Colonic mucosa (tissue), 4 donors: ENCODE measurements around the gene MRPS27. TPM values are rescaled to one million over a fixed set of nuclear protein-coding genes. Genes with fewer than 3 reads are reported as not detected.

Experiments used
- DNase-seq: peaks from one replicate; pipeline ENCODE4 v3.0.0-alpha.2; 2020
- H3K27ac ChIP-seq: fragments of 200-600 bp; one replicate; pipeline ENCODE4 v1.8.0; 2021
- H3K27me3 ChIP-seq: fragments of 200-600 bp; one replicate; pipeline ENCODE4 v1.8.0; 2021
- H3K36me3 ChIP-seq: fragments of 200-600 bp; one replicate; pipeline ENCODE4 v1.8.0; 2021
- H3K4me1 ChIP-seq: fragments of 200-600 bp; one replicate; pipeline ENCODE4 v1.8.0; 2021; ENCODE audit warnings: mild to moderate bottlenecking
- H3K4me3 ChIP-seq: fragments of 200-600 bp; one replicate; pipeline ENCODE4 v1.8.0; 2021
- H3K9ac ChIP-seq, 2 donors: one replicate each; pipeline ENCODE4 v1.7.0; 2013; ENCODE audit warnings: control low read depth in 2 of 2, low read depth in 2 of 2, low read length in 2 of 2
- H3K9me3 ChIP-seq: fragments of 200-600 bp; one replicate; pipeline ENCODE4 v1.8.0; 2021
- intact Hi-C: fragments of 100-400 bp; cut with DNase I; formaldehyde crosslinking; loops from one replicate; pipeline ENCODE4 v1.14.1; 2022
- total RNA-seq, 2 donors: library from RNA; stranded (reverse); fragmentation: NEBNext Ultra II Directional in 1 of 2; extraction: Animal tissue kit (Norgen Biotek cat#: 25700) in 1 of 2; gene quantifications; one replicate each; pipeline ENCODE4 v1.2.1, GENCODE V29; 2021
- TF ChIP-seq, protein P1 (sequence below): fragments of 200-600 bp; IDR thresholded peaks from one replicate; pipeline ENCODE4 v1.8.0; 2022; ENCODE audit warnings: antibody characterized with exemption, mild to moderate bottlenecking
- donor health status: healthy.
- donor health status: DM: no; HTN: no; CAD: no.
- donor health status: DM: no; HTN: no; CAD: no.

Gene MRPS27
- total RNA-seq, 2 donors from 2014 or later: 46.3 to 56.6 TPM

DNA sequence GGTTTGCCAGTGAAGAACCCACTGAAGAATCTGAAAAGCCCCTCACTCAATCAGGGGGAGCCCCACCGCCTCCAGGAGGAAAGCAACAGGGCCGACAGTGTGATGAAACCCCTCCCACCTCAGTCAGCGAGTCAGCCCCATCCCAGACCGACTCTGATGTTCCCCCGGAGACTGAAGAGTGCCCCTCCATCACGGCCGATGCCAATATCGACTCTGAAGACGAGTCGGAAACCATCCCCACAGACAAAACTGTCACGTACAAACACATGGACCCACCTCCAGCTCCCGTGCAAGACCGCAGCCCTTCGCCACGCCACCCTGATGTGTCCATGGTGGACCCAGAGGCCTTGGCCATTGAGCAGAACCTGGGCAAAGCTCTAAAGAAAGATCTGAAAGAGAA is 120.4 kb downstream of the MRPS27 start:
- H3K36me3 ChIP-seq: no peaks in the 10 kb centered on the region
- no peak overlapping the region for H3K4me3 ChIP-seq
- H3K27me3 ChIP-seq: no peaks in the 10 kb centered on the region
- no peak overlapping the region for H3K9ac ChIP-seq
- intact Hi-C loops: no loop called here
- H3K9me3 ChIP-seq: no peaks in the 10 kb centered on the region
- TF ChIP-seq, protein P1, sequence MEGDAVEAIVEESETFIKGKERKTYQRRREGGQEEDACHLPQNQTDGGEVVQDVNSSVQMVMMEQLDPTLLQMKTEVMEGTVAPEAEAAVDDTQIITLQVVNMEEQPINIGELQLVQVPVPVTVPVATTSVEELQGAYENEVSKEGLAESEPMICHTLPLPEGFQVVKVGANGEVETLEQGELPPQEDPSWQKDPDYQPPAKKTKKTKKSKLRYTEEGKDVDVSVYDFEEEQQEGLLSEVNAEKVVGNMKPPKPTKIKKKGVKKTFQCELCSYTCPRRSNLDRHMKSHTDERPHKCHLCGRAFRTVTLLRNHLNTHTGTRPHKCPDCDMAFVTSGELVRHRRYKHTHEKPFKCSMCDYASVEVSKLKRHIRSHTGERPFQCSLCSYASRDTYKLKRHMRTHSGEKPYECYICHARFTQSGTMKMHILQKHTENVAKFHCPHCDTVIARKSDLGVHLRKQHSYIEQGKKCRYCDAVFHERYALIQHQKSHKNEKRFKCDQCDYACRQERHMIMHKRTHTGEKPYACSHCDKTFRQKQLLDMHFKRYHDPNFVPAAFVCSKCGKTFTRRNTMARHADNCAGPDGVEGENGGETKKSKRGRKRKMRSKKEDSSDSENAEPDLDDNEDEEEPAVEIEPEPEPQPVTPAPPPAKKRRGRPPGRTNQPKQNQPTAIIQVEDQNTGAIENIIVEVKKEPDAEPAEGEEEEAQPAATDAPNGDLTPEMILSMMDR: no peak
- no peak overlapping the region for H3K27ac ChIP-seq
- DNase-seq: no peak
- no peaks in the 10 kb centered on the region for H3K4me1 ChIP-seq

GRCh38 chr5:72197393-72197792 is 122.6 kb downstream of the MRPS27 start:
- Histone ChIP-seq H3K27ac (no peak overlapping the region), H3K27me3 (no peaks in the 10 kb centered on the region), H3K36me3 (no peaks in the 10 kb centered on the region), H3K9me3 (no peaks in the 10 kb centered on the region), H3K4me1 (no peaks in the 10 kb centered on the region), H3K4me3 (no peak overlapping the region), H3K9ac (no peak overlapping the region)
- DNase-seq: no peak
- intact Hi-C loops: no loop called here
- TF ChIP-seq, protein P1: no peak

GRCh38 chr5:72195581-72195980 is 124.5 kb downstream of the MRPS27 start:
- H3K4me3 ChIP-seq: no peak overlapping the region
- no peaks in the 10 kb centered on the region for H3K9me3 ChIP-seq
- H3K4me1 ChIP-seq: no peaks in the 10 kb centered on the region
- no peak for DNase-seq
- TF ChIP-seq, protein P1: no peak
- H3K36me3 ChIP-seq: no peaks in the 10 kb centered on the region
- H3K27me3 ChIP-seq: no peaks in the 10 kb centered on the region
- H3K9ac ChIP-seq: no peak overlapping the region
- H3K27ac ChIP-seq: no peak overlapping the region
- intact Hi-C loops: no loop called here

GRCh38 chr5:72194846-72195245 is 125.2 kb downstream of the MRPS27 start:
- Histone ChIP-seq H3K36me3 (no peaks in the 10 kb centered on the region), H3K27me3 (no peaks in the 10 kb centered on the region), H3K9ac (no peak overlapping the region), H3K4me3 (no peak overlapping the region), H3K9me3 (no peaks in the 10 kb centered on the region), H3K4me1 (no peaks in the 10 kb centered on the region), H3K27ac (no peak overlapping the region)
- intact Hi-C loops: no loop called here
- no peak for DNase-seq
- TF ChIP-seq, protein P1: no peak

GRCh38 chr5:72191404-72191803 is 128.6 kb downstream of the MRPS27 start:
- TF ChIP-seq, protein P1: no peak
- Histone ChIP-seq H3K36me3 (no peaks in the 10 kb centered on the region), H3K4me3 (no peak overlapping the region), H3K4me1 (no peaks in the 10 kb centered on the region), H3K9ac (no peak overlapping the region), H3K9me3 (no peaks in the 10 kb centered on the region), H3K27ac (no peak overlapping the region), H3K27me3 (no peaks in the 10 kb centered on the region)
- no peak for DNase-seq
- intact Hi-C loops: no loop called here

GRCh38 chr5:72189146-72189545 is 130.9 kb downstream of the MRPS27 start:
- no peaks in the 10 kb centered on the region for H3K36me3 ChIP-seq
- no peak for DNase-seq
- H3K9ac ChIP-seq: no peak overlapping the region
- intact Hi-C loops: no loop called here
- H3K9me3 ChIP-seq: no peaks in the 10 kb centered on the region
- H3K4me3 ChIP-seq: no peak overlapping the region
- TF ChIP-seq, protein P1: no peak
- H3K4me1 ChIP-seq: no peaks in the 10 kb centered on the region
- no peak overlapping the region for H3K27ac ChIP-seq
- no peaks in the 10 kb centered on the region for H3K27me3 ChIP-seq
